NCI-H82 treated with DMSO at 0.1 percent for 48 hours (cell line): Measurements from ENCODE around the gene HLA-DQA2.
"Not testable (repeated sequence)": the region's sequence is repeated elsewhere in the genome, so short reads cannot be mapped to it uniquely, and the experiment has no call there.

Experiments used
- DNase-seq: peaks from one replicate; lab custom pipeline; 2025; ENCODE audit not compliant: unreplicated experiment; lab: John Stamatoyannopoulos, UW

The HLA-DQA2 gene

DNA sequence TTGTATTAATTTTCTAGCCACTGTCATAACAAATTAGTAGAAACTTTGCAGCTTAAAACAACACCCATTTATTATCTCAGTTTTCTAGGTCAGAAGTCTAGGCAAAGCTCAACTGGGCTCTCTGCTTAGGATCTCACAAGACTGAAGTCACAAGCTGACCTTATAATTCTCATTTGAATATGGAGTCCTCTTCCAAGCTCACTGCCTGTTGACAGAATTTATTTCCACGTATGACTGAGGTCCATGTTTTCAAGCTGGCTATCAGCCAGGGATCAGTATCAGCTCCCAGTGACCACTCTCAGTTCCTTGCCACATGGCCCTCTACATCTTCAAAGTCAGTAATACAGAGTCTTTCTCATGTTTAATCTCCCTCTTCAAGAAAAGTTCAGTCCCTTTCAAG is 33.9 kb downstream of the HLA-DQA2 start:
- DNase-seq, result no peak

GRCh38 chr6:32779036-32779435 is 37.8 kb downstream of the HLA-DQA2 start:
- no peak for DNase-seq

DNA sequence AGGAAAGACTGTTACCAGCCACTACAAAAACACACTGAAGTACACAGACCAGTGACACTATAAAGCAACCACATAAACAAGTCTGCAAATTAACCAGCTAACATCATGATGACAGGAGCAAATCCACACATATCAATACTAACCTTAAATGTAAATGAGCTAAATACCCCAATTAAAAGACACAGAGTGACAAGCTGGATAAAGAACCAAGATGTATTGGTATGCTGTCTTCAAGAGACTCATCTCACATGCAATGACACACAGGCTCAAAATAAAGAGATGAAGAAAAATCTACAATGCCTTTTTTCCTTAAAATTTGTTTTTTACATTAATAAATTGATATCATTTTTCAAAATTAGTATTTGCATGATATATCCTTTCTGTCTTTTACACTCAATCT is 41.7 kb downstream of the HLA-DQA2 start:
- not testable (repeated sequence) for DNase-seq

- DNase-seq, result peak; percentile 35
Observed at GRCh38 chr6:32785781-32786533, 44.8 kb downstream of the HLA-DQA2 start.

DNA sequence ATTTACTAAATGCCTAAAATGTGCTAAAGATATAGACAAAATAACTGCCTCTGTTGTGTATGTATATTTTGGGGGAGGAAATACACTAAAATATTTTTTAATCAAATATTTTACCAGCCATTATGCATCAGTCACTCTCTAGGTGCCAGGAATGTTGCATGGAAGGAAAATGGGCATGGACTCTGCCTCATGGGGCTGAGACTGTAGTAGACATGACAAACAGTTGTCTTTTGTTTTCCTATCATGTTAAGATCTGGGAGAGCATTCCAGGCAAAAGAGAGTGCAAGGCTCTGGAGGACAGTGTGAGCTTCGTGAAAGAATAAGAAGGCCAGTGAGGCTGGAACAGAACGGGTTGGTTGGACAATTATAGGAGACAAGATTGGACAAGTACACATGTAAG is 49.1 kb downstream of the HLA-DQA2 start:
- no peak for DNase-seq

GRCh38 chr6:32792901-32793435 is 51.8 kb downstream of the HLA-DQA2 start:
- DNase-seq, result no peak

DNA sequence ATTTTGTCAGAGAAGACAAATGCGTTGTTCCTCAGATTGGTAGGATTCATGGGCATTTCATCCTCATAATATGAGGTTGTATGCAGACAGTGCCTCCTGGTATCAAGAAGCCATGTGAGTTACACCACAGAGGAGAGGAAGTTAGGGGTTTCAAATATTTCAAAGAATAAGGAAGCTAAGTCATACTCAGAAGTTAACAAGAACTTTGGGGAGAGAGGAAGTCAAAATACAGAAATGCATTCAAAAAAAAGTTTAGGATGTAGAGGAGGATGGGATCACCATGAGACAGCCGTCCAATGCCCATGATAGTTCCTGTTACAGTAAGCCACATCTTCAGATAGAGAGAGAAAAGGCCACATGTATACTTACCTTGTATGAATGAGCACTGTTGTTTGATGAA is 53.3 kb downstream of the HLA-DQA2 start:
- no peak for DNase-seq
